Activated T-cell treated with anti-CD3 and anti-CD28 coated beads for 4 hours (primary cell): ENCODE measurements around the gene SLF1.
A peak's percentile ranks its signal among the peaks of the same experiment; 100 is the strongest.
"Not testable (repeated sequence)": the region's sequence is repeated elsewhere in the genome, so short reads cannot be mapped to it uniquely, and the experiment has no call there.

ENCODE experiments used
- DNase-seq: peaks from one replicate; pipeline ENCODE4 v3.0.0-alpha.2; 2020

Gene SLF1

GRCh38 chr5:94618493-94619328 is at the start of gene SLF1, which contains the start of gene KIAA0825:
Gene SLF1, plus strand, starts transcription at chr5:94618669. Its CDS starts 10,142 bp downstream, at chr5:94628811.
Gene KIAA0825, minus strand, starts transcription at chr5:94618604. Its CDS starts 81,478 bp downstream, at chr5:94537126.
- peak; percentile 75 for DNase-seq

GRCh38 chr5:94571415-94571814 is 47.1 kb upstream of the SLF1 start:
- DNase-seq = no peak

- not testable (repeated sequence) for DNase-seq
These were observed 45.1 kb upstream of the SLF1 start for GRCh38 chr5:94573349-94573748.

- no peak for DNase-seq
These were observed 43.3 kb upstream of the SLF1 start for GRCh38 chr5:94575196-94575595.

- no peak for DNase-seq
These were observed 40.8 kb upstream of the SLF1 start for GRCh38 chr5:94577466-94578245.

GRCh38 chr5:94595281-94595840 is 23.1 kb upstream of the SLF1 start:
- DNase-seq = no peak

- DNase-seq = no peak
These were observed 4.9 kb upstream of the SLF1 start for GRCh38 chr5:94613583-94613982.

GRCh38 chr5:94614156-94614805 is 4.2 kb upstream of the SLF1 start:
- DNase-seq = no peak

- no peak for DNase-seq
These were observed 2.6 kb upstream of the SLF1 start for GRCh38 chr5:94615862-94616261.

- no peak for DNase-seq
These were observed 408 bp upstream of the SLF1 start for GRCh38 chr5:94618029-94618492.

GRCh38 chr5:94620256-94620655 is 1.8 kb downstream of the SLF1 start:
- DNase-seq = no peak

GRCh38 chr5:94621763-94622162 is 3.3 kb downstream of the SLF1 start:
- DNase-seq = no peak

- no peak for DNase-seq
These were observed 4.5 kb downstream of the SLF1 start for GRCh38 chr5:94623011-94623410.

GRCh38 chr5:94623877-94624276 is 5.4 kb downstream of the SLF1 start:
- DNase-seq = no peak

GRCh38 chr5:94627191-94627590 is 8.7 kb downstream of the SLF1 start:
- DNase-seq = no peak

GRCh38 chr5:94632024-94632423 is 13.6 kb downstream of the SLF1 start:
- DNase-seq = no peak

GRCh38 chr5:94640176-94640575 is 21.7 kb downstream of the SLF1 start:
- DNase-seq = no peak

GRCh38 chr5:94645053-94645452 is 26.6 kb downstream of the SLF1 start:
- no peak for DNase-seq

- DNase-seq = no peak
These were observed 28.3 kb downstream of the SLF1 start for GRCh38 chr5:94646758-94647157.

- no peak for DNase-seq
These were observed 31.4 kb downstream of the SLF1 start for GRCh38 chr5:94649874-94650273.

- DNase-seq = no peak
These were observed 39.8 kb downstream of the SLF1 start for GRCh38 chr5:94658272-94658671.

GRCh38 chr5:94660506-94660905 is 42.0 kb downstream of the SLF1 start:
- no peak for DNase-seq

GRCh38 chr5:94661086-94661485 is 42.6 kb downstream of the SLF1 start:
- no peak for DNase-seq
